ENCODE measurements around the gene CYTH1.

DNA sequence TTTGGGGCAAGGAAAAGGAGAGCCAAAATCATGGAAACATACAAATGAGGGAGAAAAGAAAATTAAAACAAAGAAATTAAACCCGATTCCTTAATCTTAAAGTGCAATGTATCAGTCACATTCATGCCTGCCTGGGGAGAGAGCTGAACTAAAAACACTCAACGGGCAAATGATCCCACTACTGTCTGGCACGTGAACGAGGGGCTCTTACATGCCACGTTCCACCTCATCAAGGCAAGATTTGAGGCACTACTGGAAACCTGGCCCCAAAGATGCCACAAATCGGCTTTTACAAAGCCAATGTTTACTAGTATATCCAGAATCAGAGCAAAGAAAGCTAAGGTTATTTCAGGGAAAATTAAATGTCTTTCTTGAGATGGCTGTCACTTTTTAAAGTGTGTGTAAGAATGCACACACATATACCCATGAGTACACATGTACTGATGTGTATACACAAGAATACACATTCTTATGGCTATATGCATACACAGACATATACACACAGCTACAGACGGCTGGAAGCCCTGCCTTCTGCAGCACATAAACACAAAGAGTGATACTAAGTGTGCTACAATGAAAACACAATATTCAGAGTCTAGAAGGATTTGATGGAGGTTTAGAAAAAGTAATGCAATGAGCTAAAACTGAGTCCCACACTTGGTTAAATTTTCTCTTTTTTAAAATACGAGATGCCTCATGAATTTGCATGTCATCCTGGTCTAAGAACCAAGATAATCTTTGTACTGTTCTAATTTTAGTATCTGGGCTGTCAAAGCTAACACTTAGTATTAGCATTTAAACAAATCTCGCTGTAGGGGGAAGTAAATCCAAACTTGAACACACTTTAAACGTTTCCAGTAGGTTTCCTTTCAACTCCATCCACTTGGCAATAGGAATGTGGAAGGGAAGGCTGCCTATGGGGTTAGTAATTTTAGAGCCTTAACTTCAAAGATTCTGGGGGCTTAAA, 85.8 kb downstream of the CYTH1 start:
- no peak for TF ChIP-seq POLR2AphosphoS5 (IDR thresholded peaks at IDR 0.05; ENCODE audit: insufficient read depth in 1 of 2, low read depth in 1 of 2)
- TF ChIP-seq CTCF (IDR thresholded peaks at IDR 0.05) = no peak
- TF ChIP-seq POLR2A (IDR thresholded peaks at IDR 0.05) = no peak

All from vagina (tissue), 2 donors.